ENCODE data around the gene PDIK1L.

DNA sequence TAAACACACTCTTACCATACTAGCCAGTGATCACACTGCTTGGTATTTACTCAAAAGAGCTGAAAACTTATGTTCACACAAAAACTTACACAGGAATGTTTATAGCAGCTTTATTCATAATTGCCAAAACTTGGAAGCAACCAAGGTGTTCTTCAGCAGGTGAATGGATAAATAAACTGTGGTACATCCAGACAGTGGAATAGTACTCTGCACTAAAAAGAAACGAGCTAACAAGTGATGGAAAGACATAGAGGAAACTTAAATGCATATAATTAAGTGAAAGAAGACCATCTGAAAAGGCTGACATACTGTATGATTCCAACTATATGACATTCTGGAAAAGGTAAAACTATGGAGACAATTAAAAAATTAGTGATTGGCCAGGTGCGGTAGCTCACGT lies 20.7 kb upstream of the PDIK1L start:
- TF ChIP-seq GATA2 (IDR thresholded peaks at IDR 0.05; ENCODE audit: low read depth, low read length) (no peak), GATA3 (IDR thresholded peaks at IDR 0.05; ENCODE audit: low read depth, low read length) (no peak)
